Ovary (tissue), 9 donors: Measurements from ENCODE around the gene NFILZ. TPM values are rescaled to one million over a fixed set of nuclear protein-coding genes. Genes with fewer than 3 reads are reported as not detected.

Source experiments
- DNase-seq, 5 donors: peaks; one replicate each; pipeline ENCODE4 v3.0.0-alpha.2; 2019 to 2020
- H3K27ac ChIP-seq, 2 donors: fragments of 200-600 bp; one replicate each; pipeline versions ENCODE4 v1.5.1 to v1.8.0; 2019 to 2022
- H3K27me3 ChIP-seq: fragments of 200-600 bp; one replicate; pipeline ENCODE4 v1.8.0; 2022
- H3K36me3 ChIP-seq: fragments of 200-600 bp; sonication (generic); one replicate; pipeline ENCODE4 v1.5.1; 2019
- H3K4me1 ChIP-seq: one replicate; pipeline ENCODE4 v1.8.1; 2013; ENCODE audit warnings: mild to moderate bottlenecking, moderate library complexity; ENCODE audit not compliant: insufficient read depth
- H3K4me3 ChIP-seq: fragments of 200-600 bp; sonication (generic); one replicate; pipeline ENCODE4 v1.5.1; 2017
- H3K9me3 ChIP-seq, 2 donors: fragments of 200-600 bp in 1 of 2; sonication (generic) in 1 of 2; one replicate each; pipeline versions ENCODE4 v1.5.1 to v1.8.1; 2013 to 2019; ENCODE audit warnings: mild to moderate bottlenecking in 1 of 2, moderate library complexity in 1 of 2
- CTCF ChIP-seq, 3 donors: fragments of 450-650 bp in 2 of 3; fragments of 200-600 bp in 1 of 3; IDR thresholded peaks; one replicate each; pipeline versions ENCODE4 v1.5.1 to v1.8.0; 2016 to 2022; ENCODE audit warnings: antibody characterized with exemption in 3 of 3, mild to moderate bottlenecking in 1 of 3
- EP300 ChIP-seq: sonication (generic); formaldehyde crosslinking; IDR thresholded peaks from one replicate; pipeline ENCODE4 v1.6.1; 2017; ENCODE audit warnings: antibody characterized with exemption
- POLR2A ChIP-seq: fragments of 450-650 bp; IDR thresholded peaks from one replicate; pipeline ENCODE4 v1.6.1; 2017; ENCODE audit warnings: antibody characterized with exemption, mild to moderate bottlenecking, moderate library complexity
- WGBS, 3 donors: extraction: QIAGEN DNeasy Blood & Tissue Kit in 1 of 3; methylation state at CpG; one replicate each; pipeline versions ENCODE4 v1.1.5 to v1.1.7; 2013 to 2017; 5-methylcytosine and 5-hydroxymethylcytosine counted together
- intact Hi-C, 4 donors: fragments of 100-400 bp; cut with DNase I; formaldehyde crosslinking; loops; one replicate each; pipeline versions ENCODE4 v1.11.0 to v1.15.1; 2022 to 2023
- polyA plus RNA-seq, 2 donors: library from polyadenylated mRNA; stranded (reverse); fragments of 200-250 nt in 1 of 2; fragments of 350-450 nt in 1 of 2; fragmentation: Illumina TruSeq in 1 of 2; extraction: RNeasy Lipid Tissue Mini Kit (QIAGEN cat#74804) in 1 of 2; gene quantifications; one replicate each; pipeline ENCODE4 v1.2.3, GENCODE V29; 2013 to 2014
- total RNA-seq, 7 donors: library from RNA; depleted of rRNA in 2 of 7; stranded (reverse); fragments of >200 nt in 2 of 7; fragmentation: NEBNext Ultra II Directional in 3 of 7; extraction: Animal tissue kit (Norgen Biotek cat#: 25700) in 3 of 7; gene quantifications; one replicate each; pipeline versions ENCODE4 v1.1.0 to v1.2.4, GENCODE V29; 2016 to 2023
- donor health status: DM: no; HTN: no; CAD: no; lungs with moderate emphysema.
- donor health status: DM: no; HTN: no; CAD: no.
- donor health status: Bipolar disorder and iron deficiency.
- donor health status: DM: yes; HTN: yes; CAD: no.
- donor health status: DM: no; HTN: no; CAD: no.
- donor health status: DM: yes; HTN: yes; CAD: no.

Gene NFILZ
- total and polyA plus RNA-seq, 9 donors = not detected

DNA sequence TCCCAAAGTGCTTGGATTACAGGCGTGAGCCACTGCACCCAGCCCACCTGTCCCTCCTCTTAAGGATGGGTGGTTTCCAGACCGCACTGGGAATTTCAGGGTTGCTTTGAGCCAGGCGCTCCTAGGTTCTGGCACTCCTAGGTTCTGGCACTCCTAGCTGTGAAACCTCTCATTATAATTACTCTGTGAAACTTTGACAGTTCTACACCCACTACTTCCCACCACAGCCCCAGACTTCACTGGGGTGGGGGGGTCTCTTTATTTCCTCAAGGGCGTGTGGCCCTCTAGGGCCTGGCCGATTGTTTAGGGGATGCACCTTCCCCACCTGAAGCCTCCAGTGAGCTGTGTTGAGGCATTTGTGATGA, 17.6 kb upstream of the NFILZ start:
- peaks cover 9% of the 10 kb centered on the region for H3K4me1 ChIP-seq
- no peak overlapping the region for H3K4me3 ChIP-seq
- no peak overlapping the region for H3K27ac ChIP-seq
- no peak for TF ChIP-seq CTCF (IDR thresholded peaks at IDR 0.05)
- intact Hi-C loops = loop anchor here in 1 of 4 donors (10.0 kb wide), 1 partner anchor 222 kb away; the partner anchor contains the start of genes MBD3L1 and ZNF558
- DNase-seq = no peak
- H3K36me3 ChIP-seq = no peaks in the 10 kb centered on the region
- no peaks in the 10 kb centered on the region for H3K9me3 ChIP-seq
- H3K27me3 ChIP-seq = no peaks in the 10 kb centered on the region
- WGBS, 3 donors = 45 to 48% (median 47%) methylated on average over 5 of the region's 5 CpGs

DNA sequence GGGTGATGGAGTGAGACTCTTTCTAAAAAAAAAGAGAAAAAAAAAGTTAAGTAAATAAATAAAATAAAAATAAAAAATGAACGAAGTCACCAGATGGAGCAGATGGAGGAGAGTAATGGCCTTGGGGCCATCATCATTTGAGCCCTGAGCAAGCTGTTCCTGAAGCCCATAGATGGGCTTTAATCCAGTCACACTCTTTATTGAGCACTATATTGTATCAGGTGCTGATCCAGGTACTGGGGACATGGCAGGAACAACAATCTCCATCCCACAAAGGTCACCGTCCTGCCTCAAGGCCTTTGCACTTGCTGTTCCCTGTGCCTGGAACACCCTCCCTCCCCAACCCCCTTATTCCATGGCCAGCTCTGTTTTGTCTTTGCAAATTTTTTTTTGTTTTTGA, 16.0 kb upstream of the NFILZ start:
- no peak overlapping the region for H3K4me3 ChIP-seq
- intact Hi-C loops = loop anchor here in 1 of 4 donors (10.0 kb wide), 1 partner anchor 220 kb away; the partner anchor contains the start of genes MBD3L1 and ZNF558
- 63 to 75% (median 65%) methylated on average over 2 of the region's 2 CpGs for WGBS, 3 donors
- no peaks in the 10 kb centered on the region for H3K27me3 ChIP-seq
- no peaks in the 10 kb centered on the region for H3K9me3 ChIP-seq
- DNase-seq = no peak
- no peaks in the 10 kb centered on the region for H3K36me3 ChIP-seq
- H3K27ac ChIP-seq = no peak overlapping the region
- H3K4me1 ChIP-seq = peaks cover 4% of the 10 kb centered on the region
- TF ChIP-seq CTCF (IDR thresholded peaks at IDR 0.05) = no peak
- no peak for TF ChIP-seq EP300
- no peak for TF ChIP-seq POLR2A

- no peaks in the 10 kb centered on the region for H3K9me3 ChIP-seq
- H3K4me3 ChIP-seq = no peak overlapping the region
- TF ChIP-seq POLR2A (no peak), CTCF (IDR thresholded peaks at IDR 0.05) (no peak), EP300 (no peak)
- H3K27me3 ChIP-seq = no peaks in the 10 kb centered on the region
- H3K4me1 ChIP-seq = peaks cover 4% of the 10 kb centered on the region
- WGBS, 3 donors = 7 to 27% (median 18%) methylated on average over 6 of the region's 6 CpGs
- intact Hi-C loops = loop anchor here in 1 of 4 donors (10.0 kb wide), 1 partner anchor 220 kb away; the partner anchor contains the start of genes MBD3L1 and ZNF558
- no peak for DNase-seq
- no peaks in the 10 kb centered on the region for H3K36me3 ChIP-seq
- no peak overlapping the region for H3K27ac ChIP-seq
These were observed 15.4 kb upstream of the NFILZ start for GRCh38 chr19:8615024-8615423.

GRCh38 chr19:8615813-8616596, 14.4 kb upstream of the NFILZ start:
- Histone ChIP-seq H3K36me3 (no peaks in the 10 kb centered on the region), H3K9me3 (no peaks in the 10 kb centered on the region), H3K27me3 (no peaks in the 10 kb centered on the region), H3K4me3 (no peak overlapping the region), H3K27ac (no peak overlapping the region), H3K4me1 (peaks cover 4% of the 10 kb centered on the region)
- TF ChIP-seq POLR2A = no peak
- peak; percentile 26 to 66 (median 61) for TF ChIP-seq CTCF (IDR thresholded peaks at IDR 0.05)
- WGBS, 3 donors = 23 to 33% (median 31%) methylated on average over 23 of the region's 23 CpGs
- intact Hi-C loops = loop anchor here in 1 of 4 donors (10.0 kb wide), 1 partner anchor 219 kb away; the partner anchor contains the start of genes MBD3L1 and ZNF558
- peak in 4 of 5 donors; percentile 25 to 65 (median 51) for DNase-seq
